GM18909 (cell line): Measurements from ENCODE around the gene CHSY1.

Experiments
- ATAC-seq: cut with Tn5 transposase; IDR thresholded peaks from one replicate; pipeline ENCODE4 v1.9.1; 2021; ENCODE audit warnings: mild to moderate bottlenecking; ENCODE audit not compliant: unreplicated experiment, poor library complexity

The CHSY1 gene

GRCh38 chr15:101176625-101177024, 75.2 kb downstream of the CHSY1 start:
- no peak for ATAC-seq

- ATAC-seq = no peak
Measured at GRCh38 chr15:101175401-101175800, 76.4 kb downstream of the CHSY1 start.

GRCh38 chr15:101174152-101174920, 77.5 kb downstream of the CHSY1 start:
- no peak for ATAC-seq

- no peak for ATAC-seq
Measured at GRCh38 chr15:101173233-101174119, 78.4 kb downstream of the CHSY1 start.

- ATAC-seq = no peak
Measured at GRCh38 chr15:101172501-101173071, 79.3 kb downstream of the CHSY1 start.

GRCh38 chr15:101171954-101172353, 79.9 kb downstream of the CHSY1 start:
- no peak for ATAC-seq

- no peak for ATAC-seq
Measured at GRCh38 chr15:101170568-101171350, 81.1 kb downstream of the CHSY1 start.

GRCh38 chr15:101169495-101170071, 82.3 kb downstream of the CHSY1 start:
- no peak for ATAC-seq

GRCh38 chr15:101168898-101169494, 82.9 kb downstream of the CHSY1 start:
- no peak for ATAC-seq

- peak; percentile 31 for ATAC-seq
Measured at GRCh38 chr15:101168463-101168824, 83.4 kb downstream of the CHSY1 start.

- peak; percentile 59 for ATAC-seq
Measured at GRCh38 chr15:101167753-101168462, 83.9 kb downstream of the CHSY1 start.

GRCh38 chr15:101167411-101167752, 84.5 kb downstream of the CHSY1 start:
- ATAC-seq = no peak

GRCh38 chr15:101165905-101166471, 85.9 kb downstream of the CHSY1 start:
- ATAC-seq = no peak

- ATAC-seq = no peak
Measured at GRCh38 chr15:101162701-101163483, 89.0 kb downstream of the CHSY1 start.

- no peak for ATAC-seq
Measured at GRCh38 chr15:101161656-101162055, 90.2 kb downstream of the CHSY1 start.

GRCh38 chr15:101159936-101160815, 91.7 kb downstream of the CHSY1 start:
- no peak for ATAC-seq
